GM12892 (cell line): ENCODE measurements around the gene GPC2.
"Not testable (repeated sequence)": the region's sequence is repeated elsewhere in the genome, so short reads cannot be mapped to it uniquely, and the experiment has no call there.

Source experiments
- DNase-seq: peaks from one replicate; pipeline ENCODE4 v3.0.0; 2011; ENCODE audit not compliant: insufficient read length
- FAIRE-seq: peaks from 2 replicates; lab custom pipeline; 2011; peaks lifted over from hg19 to GRCh38; lab: Jason Lieb, UNC
- POLR2A ChIP-seq: IDR thresholded peaks from 2 replicates; pipeline ENCODE4 v1.6.1; 2011; ENCODE audit warnings: low read depth, low read length, control low read depth
- POLR2AphosphoS5 ChIP-seq: IDR thresholded peaks from 2 replicates; pipeline ENCODE4 v1.6.1; 2011; ENCODE audit warnings: low read depth, low read length, control low read depth
- TAF1 ChIP-seq: IDR thresholded peaks from 2 replicates; pipeline ENCODE4 v1.6.1; 2011; ENCODE audit warnings: low read depth, mild to moderate bottlenecking, control low read depth, low read length, borderline replicate concordance

The GPC2 gene

DNA sequence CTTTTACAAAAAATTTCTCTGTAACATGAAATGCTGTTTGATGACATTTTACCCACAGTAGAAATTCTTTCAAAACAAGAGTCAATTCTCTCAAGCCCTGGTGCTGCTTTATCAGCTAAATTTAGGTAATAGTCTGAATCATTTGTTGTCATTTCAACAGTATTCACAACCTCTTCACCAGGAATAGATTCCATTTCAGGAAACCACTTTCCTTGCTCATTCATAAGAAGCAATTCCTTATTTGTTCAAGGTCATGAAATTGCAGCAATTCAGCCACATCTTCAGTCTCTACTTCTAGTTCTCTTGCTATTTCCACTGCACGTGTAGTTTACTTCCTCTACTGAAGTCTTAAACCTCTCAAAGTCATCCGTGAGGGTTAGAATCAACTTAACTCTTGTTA, 14.6 kb upstream of the GPC2 start:
- peak; percentile 73 for FAIRE-seq
- TF ChIP-seq POLR2AphosphoS5 (no peak), TAF1 (no peak), POLR2A (no peak)

DNA sequence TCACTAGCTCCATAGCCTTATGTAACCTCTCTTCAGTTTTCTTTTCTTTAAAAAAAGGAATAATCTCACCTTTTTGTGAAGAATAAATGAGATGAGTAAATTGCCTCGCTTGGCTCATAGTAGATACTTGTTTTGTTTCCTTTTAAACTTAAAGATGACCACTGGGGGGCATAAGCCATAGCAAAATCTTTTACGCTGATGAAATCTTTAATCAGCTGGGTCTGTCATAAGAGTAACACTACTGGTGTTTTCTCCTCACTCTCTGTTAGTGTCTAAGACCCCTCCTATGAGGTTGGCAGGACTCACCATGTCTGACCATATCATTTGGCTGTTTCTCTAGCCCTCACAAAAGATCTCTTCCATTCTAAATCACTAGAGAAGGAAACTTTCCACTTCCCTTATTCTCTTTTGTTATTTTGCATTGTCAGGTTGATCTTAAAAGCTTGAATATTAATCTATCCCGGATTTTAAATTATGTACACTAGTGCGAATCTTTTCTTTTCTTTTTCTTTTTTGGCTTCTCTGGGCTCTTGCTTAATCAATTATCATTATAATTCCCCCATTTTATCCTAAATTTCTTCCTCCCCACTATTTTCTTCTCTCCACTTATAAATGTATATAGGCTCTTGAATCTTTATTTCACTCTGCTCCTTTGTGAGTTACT, 13.0 kb upstream of the GPC2 start:
- FAIRE-seq (peak; percentile 61), DNase-seq (no peak)
- TF ChIP-seq TAF1: no peak
- TF ChIP-seq POLR2AphosphoS5: no peak
- TF ChIP-seq POLR2A: no peak

More for the DNA sequence above, 14.6 kb upstream of the GPC2 start:
- DNase-seq: no peak

DNA sequence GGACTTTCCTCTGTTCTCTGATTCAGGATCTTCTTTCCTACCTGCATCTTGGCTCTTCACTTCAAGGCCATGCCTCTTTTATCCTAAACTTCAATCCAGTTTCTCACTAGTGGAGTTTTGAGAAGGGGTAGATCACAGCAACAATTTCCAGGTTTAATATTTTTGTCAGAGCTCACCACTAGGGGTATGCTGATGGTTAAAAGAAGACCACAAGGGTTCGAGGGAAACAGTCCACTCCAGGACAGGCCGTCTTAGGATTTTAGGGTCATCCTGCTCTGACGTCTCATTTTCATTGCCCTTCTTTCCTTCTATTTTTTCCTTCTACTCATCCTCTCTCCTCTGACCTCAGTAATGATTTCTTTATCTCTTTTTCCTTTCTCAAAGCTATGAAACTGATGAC, 11.9 kb upstream of the GPC2 start:
- FAIRE-seq (no peak), DNase-seq (no peak)
- no peak for TF ChIP-seq POLR2A
- TF ChIP-seq TAF1: no peak
- no peak for TF ChIP-seq POLR2AphosphoS5

DNA sequence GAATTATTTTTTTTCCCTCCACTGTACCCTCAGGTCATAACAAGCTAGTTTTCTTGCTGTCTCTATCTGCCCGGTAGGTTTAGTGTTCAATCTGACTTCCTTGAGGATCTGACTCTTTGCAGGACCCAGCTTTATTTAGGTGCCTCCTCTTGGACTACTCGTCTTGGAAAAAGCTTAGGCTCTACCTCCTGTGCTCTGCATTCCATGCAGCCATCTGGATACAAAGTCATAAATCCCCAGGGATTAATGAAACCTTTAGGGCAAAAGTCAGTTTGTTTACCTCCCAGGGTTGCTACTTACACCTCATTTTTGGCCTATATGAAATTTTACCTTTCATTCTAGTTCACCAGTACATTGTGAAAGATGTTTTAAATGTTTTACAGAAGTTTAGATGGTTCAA, 8.5 kb upstream of the GPC2 start:
- FAIRE-seq: no peak
- no peak for DNase-seq
- no peak for TF ChIP-seq POLR2AphosphoS5
- TF ChIP-seq TAF1: no peak
- TF ChIP-seq POLR2A: no peak

DNA sequence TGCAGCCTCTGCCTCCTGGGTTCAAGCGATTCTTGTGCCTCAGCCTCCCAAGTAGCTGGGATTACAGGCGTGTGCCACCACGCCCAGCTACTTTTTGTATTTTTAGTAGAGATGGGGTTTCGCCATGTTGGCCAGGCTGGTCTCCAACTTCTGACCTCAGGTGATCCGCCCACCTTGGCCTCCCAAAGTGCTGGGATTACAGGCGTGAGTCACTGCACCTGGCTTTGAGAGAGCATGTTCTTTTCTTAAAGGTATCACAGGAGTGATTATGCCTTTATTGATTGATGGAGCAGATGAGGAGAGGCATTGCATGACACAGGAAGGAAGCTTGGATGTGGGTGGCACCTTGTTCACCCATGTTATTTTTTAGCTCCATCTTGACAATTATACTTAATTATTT, 5.9 kb upstream of the GPC2 start:
- not testable (repeated sequence) for FAIRE-seq, DNase-seq

DNA sequence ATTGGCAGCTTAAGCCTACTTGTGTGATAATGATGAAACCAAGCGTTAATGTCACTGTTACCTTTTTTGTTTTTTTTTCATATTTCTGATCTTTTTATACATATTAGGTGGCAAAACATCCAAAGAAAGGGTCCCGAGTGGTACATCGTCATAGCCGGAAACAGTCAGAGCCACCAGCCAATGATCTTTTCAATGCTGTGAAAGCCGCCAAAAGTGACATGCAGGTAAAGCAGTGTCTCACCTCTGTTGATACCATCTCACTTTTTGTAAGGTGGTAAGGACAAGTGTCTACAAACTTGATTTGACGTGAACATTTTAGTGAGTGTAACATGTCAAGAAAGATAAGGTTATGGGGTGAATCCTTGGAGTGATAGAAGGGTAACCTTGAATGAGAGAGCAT, 5.4 kb upstream of the GPC2 start:
- FAIRE-seq, DNase-seq: not testable (repeated sequence)

DNA sequence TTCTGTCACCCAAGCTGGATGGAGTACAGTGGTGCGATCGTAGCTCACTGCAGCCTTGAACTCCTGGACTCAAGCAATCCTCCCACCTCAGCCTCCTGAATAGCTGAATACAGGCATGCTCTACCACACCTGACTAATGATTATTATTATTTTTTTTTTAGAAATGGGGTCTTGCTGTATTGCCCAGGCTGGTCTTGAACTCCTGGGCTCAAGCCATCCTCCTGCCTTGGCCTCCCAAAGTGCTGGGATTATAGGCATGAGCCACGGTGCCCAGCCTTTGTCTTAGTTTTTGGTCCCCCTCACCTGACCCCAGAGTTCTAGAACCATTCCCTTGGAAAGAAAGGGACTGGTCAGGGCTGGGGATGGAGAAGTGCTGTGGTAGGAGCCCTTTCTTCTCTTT, 2.9 kb upstream of the GPC2 start:
- DNase-seq, FAIRE-seq: not testable (repeated sequence)

DNA sequence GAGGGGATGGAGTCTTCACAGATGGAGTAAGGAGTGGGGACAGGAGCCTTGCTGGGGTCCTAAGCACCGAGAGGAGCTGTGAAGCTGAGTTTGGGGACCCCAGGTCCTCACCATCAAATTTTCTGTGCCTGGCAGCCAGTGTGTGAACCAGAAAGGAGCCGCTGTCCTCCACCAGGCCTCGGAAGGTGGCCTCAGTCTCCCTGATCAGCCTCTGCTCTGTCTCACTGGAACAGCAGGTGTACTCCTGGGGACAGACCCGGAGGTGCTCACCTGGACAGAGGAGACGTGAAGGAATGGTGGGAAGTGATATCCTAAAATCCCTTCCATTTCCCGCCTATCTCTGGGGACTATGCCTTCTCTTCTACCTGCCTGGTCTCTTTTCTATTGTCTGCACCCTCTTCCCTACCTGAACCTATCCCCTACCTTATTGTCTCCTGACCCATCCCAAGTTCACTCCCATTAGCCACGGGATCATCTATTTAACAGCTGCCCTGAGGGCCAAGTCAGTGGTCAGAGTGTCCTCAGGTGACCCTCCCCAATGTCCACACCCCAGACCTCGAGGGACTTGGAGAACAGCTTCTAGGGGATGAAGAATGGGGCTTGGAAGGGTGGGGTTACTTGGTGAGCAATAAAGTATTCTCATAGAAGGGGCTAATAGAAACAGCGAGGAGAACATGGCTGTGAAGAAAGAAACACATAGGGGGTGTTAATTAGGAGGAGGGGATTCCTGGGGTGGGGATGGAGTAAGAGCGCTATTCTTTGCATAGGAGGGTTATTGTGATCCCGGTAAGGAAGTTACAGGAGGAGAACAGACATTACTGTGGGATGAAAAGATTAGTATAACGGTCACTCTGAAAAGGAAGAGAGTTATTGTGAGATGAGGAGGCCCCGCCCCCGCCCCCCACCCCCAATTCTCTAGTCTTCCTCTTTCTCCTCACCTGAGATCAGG, 811 bp downstream of the GPC2 start:
- FAIRE-seq (no peak), DNase-seq (no peak)
- TF ChIP-seq TAF1: no peak
- no peak for TF ChIP-seq POLR2AphosphoS5
- no peak for TF ChIP-seq POLR2A

DNA sequence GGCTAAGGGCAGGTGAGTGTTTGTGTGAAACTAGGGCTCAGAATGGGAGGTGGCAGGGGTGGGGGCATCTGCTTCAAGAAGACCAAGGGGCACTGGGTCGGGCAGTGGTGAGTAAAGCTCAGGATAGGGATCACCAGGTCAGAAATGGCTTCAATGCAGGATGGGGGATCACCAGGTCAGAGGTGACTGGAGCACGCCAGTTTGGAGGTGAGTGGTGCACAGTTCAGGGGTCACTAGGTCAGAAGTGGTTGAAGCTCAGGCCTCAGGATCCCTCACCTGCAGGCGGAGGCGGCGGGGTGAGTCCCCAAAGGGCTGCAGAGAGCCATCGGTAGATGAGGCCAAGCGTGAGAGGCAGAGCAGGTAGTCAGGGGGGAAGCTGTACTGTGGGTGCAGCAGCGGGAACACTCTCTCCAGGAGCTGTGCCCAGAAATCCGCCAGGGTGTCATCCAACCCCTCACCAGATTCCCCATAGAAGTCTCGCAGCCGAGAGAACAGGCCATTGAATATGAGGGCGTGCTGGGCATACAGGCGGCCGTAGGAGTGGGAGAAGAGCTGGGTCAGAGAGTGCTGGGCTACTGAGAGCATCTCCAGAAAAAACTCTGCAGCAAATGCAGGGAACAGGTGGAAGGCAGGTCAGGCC, 1.8 kb downstream of the GPC2 start:
- FAIRE-seq: no peak
- no peak for TF ChIP-seq TAF1
- no peak for TF ChIP-seq POLR2A
- no peak for TF ChIP-seq POLR2AphosphoS5
- no peak for DNase-seq

DNA sequence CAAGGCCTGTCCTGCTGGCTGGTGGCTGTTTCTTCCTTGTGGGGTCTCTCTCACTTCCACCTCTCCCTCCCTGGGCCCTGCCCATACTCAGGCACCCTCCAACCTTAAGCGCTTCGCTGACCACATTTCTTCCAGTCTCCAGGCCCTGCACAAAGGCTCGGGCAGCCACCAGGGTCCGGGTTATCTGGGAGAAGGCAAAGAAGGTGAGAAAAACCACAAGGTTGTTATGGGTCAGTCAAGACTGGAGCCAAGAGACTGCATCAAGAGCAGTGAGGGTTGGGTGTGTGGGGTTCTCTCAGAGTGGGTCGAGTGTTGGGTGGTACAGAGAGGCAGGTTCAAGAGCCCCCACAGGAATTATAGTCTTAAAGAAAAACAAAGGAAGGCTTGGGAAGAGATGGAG, 2.6 kb downstream of the GPC2 start:
- TF ChIP-seq TAF1 (no peak), POLR2AphosphoS5 (no peak), POLR2A (no peak)
- FAIRE-seq (no peak), DNase-seq (no peak)

DNA sequence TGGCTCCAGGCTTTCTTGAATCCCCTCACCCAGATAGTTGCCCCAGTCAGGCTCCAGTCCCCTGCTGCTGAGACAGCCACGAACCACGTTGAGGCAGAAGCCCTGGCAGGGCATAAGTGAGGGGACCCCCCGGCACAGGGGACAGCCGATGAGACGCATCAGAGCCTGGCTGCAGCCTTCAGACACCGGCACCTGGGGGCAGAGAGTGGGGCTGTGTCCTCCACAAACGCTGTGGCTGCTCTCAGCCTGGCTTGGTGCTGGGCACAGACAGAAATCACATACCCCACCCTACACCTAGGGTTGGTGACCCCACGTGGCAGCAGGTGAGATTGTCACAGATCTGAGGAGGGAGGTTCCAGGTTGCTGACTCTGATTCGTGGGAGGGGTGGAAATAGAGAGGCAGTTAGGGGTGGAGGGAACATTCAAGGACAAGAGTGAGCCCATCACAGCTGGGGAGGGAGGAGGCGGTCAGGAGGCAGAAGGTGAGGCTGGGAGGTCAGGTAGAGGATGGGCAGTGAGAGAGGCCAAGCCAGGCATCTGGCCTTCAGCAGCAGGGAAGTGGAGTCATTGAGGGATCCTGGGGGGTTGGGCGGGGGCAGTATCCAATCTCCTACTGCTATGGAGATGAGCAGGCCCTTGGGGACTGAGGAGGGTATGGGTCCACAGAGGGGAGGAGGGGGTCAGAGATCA, 3.2 kb downstream of the GPC2 start:
- no peak for FAIRE-seq
- TF ChIP-seq POLR2A (no peak), POLR2AphosphoS5 (no peak), TAF1 (no peak)
- DNase-seq: no peak

DNA sequence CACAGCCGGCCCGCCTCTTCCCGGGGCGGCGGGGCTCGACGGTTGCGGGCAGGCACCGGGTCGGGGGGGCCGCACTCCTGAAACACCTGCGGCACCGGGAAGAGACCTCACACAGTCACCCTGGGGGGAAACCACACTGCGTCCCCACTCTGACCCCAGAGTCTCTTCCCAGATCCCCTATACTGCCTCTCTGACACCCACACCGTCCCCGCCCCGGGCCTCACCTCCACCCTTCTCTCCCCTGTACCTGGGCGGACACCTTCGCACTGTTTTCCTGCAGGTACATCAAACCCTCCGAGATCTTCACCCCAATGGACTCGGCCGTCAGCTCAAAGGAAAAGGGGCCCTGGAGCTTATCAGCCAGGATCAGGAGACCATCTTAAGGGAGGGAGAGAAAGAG, 5.3 kb downstream of the GPC2 start:
- no peak for TF ChIP-seq POLR2A
- no peak for TF ChIP-seq POLR2AphosphoS5
- TF ChIP-seq TAF1: no peak
- no peak for DNase-seq
- FAIRE-seq: no peak
